GM18858 (cell line): ENCODE data around the gene IKZF4.
"Not testable (repeated sequence)": the region's sequence is repeated elsewhere in the genome, so short reads cannot be mapped to it uniquely, and the experiment has no call there.

Experiments used
- ATAC-seq: cut with Tn5 transposase; IDR thresholded peaks from one replicate; pipeline ENCODE4 v1.9.1; 2021; ENCODE audit not compliant: unreplicated experiment

Gene IKZF4

DNA sequence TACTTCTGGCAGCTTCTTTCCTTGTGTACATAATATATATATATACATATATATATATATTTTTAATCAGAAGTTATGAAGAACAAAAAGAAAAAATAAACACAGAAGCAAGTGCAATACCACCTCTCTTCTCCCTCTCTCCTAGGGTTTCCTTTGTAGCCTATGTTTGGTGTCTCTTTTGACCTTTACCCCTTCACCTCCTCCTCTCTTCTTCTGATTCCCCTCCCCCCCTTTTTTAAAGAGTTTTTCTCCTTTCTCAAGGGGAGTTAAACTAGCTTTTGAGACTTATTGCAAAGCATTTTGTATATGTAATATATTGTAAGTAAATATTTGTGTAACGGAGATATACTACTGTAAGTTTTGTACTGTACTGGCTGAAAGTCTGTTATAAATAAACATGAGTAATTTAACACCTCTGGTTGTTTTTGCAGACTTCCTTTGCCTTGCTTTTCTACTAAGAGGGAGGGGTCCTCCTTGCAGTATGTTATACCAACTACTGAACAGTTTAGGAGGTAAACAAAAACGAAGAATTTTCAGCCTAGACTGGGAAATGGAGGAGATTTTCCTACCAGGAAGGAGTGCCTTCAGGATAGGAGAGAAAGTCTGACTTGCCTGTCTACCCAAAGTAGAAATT is 17.3 kb downstream of the IKZF4 start:
- no peak for ATAC-seq

DNA sequence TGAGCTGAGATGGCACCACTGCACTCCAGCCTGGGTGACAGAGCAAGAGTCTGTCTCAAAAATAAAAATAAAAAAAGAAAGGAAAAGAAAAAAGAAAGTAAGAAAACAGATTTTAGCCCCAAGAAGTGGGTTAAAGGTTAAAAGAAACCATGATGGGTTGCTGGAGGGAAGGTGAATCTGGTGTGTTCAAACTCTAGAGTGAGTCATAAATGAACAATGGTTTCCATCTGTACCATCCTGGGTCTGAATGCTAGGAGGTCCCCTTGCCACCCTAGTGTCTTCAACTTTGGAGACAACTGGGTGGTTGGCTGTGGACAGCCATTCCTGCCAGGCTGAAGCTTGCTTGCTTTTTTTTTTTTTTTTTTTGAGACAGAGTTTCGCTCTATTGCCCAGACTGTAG is 19.3 kb downstream of the IKZF4 start:
- ATAC-seq, result no peak

DNA sequence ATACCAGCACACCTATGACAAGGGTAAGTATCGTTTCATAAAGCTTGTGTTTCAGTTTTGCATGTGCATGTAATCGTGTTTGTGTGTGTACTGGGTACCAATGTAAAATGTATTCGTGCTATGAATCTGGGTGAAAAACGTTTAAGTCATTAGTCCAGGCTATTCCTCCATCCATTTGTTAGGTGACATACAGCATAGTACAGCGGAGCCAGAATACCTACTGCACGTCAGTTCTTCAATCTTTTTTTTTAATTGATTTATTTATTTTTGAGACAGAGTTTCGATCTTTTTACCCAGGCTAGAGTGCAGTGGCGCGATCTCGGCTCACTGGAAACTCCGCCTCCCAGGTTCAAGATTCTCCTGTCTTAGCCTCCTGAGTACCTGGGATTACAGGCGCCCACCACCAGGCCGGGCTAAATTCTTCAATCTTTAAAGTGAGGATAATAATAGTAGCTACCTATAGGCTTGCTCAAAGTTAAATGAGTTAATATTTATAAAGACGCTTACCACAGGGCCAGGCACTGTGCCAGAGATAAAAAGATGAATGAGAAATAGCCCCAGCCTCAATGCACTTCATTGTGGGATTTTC is 20.2 kb downstream of the IKZF4 start:
- ATAC-seq, result peak; percentile 7

GRCh38 chr12:56041552-56042429 is 20.9 kb downstream of the IKZF4 start, which contains the start of gene RPS26:
TSS of gene RPS26 (plus strand) at chr12:56041918. CDS start at chr12:56042167, 249 bp downstream.
- ATAC-seq, result peak; percentile 82

DNA sequence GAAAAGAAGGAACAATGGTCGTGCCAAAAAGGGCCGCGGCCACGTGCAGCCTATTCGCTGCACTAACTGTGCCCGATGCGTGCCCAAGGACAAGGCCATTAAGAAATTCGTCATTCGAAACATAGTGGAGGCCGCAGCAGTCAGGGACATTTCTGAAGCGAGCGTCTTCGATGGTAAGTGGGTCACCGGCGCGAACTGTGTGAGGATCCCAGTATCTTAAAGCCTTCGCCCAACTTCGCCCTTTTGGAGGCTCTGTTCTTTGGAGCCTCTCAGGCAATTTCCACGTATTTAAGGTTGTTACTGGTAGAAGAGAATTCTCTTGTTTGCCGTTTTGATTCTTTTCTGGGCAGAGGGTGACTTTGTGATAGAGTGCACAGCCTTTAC is 21.6 kb downstream of the IKZF4 start:
- not testable (repeated sequence) for ATAC-seq

DNA sequence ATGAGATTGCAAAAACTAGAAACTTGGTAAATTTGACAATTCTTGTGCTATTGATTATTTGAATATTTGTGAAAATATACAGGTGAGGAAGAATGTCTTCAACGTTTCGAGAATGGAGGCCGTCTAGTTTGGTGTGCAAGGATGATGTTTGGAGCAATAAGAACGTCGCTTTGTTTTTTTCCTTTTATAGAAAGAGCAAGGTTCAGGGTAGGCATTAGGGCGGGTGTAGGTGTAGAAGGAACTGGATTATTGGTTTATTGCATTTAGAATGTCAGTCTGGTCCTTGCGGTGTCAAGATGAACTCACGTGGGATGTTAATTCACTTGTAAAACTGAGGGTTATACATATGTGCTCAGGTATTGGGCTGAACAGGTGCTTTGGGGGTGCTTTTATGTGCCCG is 22.0 kb downstream of the IKZF4 start:
- no peak for ATAC-seq

DNA sequence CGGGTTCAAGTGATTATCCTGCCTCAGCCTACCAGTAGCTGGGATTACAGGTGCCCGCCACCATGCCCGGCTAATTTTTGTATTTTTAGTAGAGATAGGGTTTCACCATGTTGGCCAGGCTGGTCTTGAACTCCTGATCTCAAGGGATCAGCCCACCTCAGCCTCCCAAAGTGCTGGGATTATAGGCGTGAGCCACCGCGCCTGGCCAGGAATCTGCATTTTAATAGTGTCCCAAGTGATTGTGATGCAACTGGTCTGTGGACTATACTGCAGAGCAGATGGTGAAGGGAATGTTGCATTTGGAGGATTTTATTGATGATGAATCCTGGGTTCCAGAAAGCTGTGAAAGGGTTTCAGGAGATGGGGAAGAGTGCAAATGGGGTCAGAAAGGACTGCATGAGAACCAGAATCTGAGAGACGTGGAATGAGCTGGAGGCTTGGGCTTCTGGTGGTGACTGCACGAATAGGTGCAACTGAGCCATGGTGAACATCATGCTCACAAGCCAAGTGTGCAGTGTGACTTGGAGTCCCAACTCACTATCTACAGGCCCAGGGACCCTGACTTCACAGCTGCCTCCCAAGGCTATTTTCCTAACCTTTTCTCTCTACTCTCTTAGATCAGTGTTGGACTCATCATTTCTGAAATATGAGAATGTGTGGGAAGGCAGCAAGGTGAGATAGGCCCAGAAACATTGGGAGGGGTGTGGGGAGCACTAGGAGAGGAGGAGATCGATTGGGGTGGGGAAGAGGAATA is 25.4 kb downstream of the IKZF4 start:
- no peak for ATAC-seq

DNA sequence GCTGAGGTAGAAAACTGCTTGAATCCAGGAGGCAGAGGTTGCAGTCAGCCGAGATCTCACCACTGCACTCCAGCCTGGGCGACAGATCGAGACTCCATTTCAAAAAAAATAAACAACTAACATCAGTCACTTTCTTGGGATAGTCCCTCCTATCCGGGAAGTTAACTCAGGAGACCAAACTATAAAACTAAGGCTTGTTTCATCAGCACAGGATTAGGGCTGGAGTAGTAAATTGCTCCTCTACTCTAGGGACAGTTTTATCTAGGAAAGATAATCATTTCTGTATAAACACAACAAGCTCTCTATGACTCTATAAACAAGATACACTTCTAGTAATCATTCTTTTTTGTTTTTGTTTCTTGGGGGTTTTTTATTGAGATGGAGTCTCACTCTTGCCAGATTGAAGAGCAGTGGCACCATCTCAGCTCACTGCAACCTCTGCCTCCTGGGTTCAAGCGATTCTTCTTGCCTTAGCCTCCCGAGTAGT is 32.6 kb downstream of the IKZF4 start:
- ATAC-seq, result no peak

DNA sequence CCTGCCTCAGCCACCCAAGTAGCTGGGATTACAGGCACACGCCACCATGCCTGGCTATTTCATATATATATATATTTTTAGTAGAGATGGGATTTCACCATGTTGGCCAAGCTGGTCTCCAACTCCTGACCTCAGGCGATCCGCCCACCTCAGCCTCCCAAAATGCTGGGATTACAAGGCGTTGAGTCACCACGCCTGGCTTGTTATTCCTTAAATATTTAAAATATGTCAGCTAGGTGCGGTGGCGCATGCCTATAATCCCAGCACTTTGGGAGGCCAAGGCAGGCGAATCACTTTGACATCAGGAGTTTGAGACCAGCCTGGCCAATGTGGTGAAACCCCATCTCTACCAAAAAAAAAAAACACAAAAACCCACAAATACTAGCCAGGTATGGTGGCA is 39.1 kb downstream of the IKZF4 start:
- ATAC-seq, result not testable (repeated sequence)

- no peak for ATAC-seq
Observed at GRCh38 chr12:56061982-56062381, 41.1 kb downstream of the IKZF4 start.

DNA sequence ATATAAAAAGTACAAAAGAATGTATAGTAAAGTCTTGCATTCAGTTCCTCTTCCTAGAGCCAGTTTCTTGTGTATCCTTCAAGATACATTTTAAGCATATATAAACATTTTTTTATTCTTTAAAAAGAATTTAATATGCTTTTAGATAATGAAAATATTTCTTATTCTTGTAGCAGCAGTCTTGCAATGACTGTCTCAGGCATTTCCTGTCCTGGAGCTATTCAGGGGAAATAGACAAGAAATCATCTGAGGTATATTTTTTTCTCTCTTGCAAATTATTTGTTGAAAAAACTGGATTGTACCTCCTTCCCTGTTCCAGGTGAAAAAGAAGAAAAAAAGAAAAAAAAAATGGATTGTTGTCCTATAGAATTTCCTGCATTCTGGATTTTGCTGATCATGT is 42.2 kb downstream of the IKZF4 start:
- ATAC-seq, result no peak

GRCh38 chr12:56071648-56072047 is 50.8 kb downstream of the IKZF4 start:
- no peak for ATAC-seq

DNA sequence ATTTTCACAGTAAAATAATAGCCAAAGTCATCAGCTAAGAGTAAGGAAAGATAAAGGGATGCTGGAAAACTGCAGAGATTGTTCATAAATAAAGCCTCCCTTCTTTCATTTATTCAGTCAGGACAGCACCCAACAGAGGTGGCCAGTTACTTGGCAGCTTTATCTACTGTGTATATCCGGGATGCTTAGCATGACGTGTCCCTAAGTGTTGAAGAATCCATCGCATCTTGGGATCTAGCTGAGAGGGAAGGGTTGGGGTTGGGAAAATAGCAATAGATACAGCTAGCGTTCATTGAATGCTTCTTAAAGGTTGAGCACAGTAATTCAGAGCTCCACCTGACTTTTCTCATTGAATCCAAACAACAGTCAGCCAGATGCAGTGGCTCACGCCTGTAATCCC is 53.6 kb downstream of the IKZF4 start:
- no peak for ATAC-seq

GRCh38 chr12:56077966-56078365 is 57.1 kb downstream of the IKZF4 start:
- not testable (repeated sequence) for ATAC-seq

DNA sequence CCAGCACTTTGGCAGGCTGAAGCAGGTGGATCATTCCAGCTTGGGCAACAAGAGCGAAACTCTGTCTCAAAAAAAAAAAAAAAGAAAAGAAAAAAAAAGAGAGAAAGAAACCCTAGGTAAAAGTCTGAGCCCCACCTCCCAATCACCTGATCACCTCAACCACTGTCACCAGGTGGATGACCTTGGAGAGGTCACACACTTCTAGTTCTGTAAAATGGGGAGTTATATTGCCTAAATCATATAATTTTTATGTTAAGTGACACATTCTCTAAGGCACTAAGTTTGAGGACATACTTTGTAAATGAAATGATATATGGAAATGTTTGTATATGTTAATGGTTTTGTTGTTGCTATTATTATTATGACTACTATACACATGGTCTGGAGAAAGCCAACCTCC is 57.6 kb downstream of the IKZF4 start:
- ATAC-seq, result no peak

GRCh38 chr12:56078931-56079722 is 58.3 kb downstream of the IKZF4 start:
- ATAC-seq, result no peak

GRCh38 chr12:56079723-56080555 is 59.1 kb downstream of the IKZF4 start, which contains the start of gene ERBB3:
TSS of gene ERBB3 (plus strand) at chr12:56080165. CDS start at chr12:56080301, 136 bp downstream.
- no peak for ATAC-seq

- ATAC-seq, result no peak
Observed at GRCh38 chr12:56080556-56081138, 59.8 kb downstream of the IKZF4 start.
